Medulla oblongata (tissue), 1 donor: ENCODE results near the gene CNGA4.
A peak's percentile ranks its signal among the peaks of the same experiment; 100 is the strongest.

ENCODE experiments used
- DNase-seq: peaks from one replicate; pipeline ENCODE4 v3.0.0-alpha.2; 2015; ENCODE audit errors: extremely low spot score

Gene CNGA4, protein sequence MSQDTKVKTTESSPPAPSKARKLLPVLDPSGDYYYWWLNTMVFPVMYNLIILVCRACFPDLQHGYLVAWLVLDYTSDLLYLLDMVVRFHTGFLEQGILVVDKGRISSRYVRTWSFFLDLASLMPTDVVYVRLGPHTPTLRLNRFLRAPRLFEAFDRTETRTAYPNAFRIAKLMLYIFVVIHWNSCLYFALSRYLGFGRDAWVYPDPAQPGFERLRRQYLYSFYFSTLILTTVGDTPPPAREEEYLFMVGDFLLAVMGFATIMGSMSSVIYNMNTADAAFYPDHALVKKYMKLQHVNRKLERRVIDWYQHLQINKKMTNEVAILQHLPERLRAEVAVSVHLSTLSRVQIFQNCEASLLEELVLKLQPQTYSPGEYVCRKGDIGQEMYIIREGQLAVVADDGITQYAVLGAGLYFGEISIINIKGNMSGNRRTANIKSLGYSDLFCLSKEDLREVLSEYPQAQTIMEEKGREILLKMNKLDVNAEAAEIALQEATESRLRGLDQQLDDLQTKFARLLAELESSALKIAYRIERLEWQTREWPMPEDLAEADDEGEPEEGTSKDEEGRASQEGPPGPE

DNA sequence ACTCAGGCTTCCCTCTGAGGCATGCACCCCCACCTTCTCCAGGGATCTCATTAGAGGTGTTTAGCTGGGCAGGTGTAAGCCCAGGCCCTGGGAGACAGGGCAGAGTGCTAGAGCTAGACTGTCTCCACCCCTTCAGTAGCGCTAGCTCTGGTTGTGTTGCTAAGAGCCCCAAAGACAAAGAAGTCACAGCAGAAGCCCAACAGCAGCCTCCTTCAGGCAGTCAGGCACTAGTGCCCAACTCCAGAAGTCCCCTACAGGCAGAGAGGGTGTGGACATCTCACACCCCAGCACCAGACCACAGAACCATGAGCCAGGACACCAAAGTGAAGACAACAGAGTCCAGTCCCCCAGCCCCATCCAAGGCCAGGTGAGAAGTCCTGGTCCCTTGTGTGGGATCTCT, at the start of gene CNGA4:
Gene CNGA4 (plus strand): TSS at position 188 of the 400 bp plus-strand sequence. CDS start 118 bp downstream, at position 306.
- DNase-seq: no peak

DNA sequence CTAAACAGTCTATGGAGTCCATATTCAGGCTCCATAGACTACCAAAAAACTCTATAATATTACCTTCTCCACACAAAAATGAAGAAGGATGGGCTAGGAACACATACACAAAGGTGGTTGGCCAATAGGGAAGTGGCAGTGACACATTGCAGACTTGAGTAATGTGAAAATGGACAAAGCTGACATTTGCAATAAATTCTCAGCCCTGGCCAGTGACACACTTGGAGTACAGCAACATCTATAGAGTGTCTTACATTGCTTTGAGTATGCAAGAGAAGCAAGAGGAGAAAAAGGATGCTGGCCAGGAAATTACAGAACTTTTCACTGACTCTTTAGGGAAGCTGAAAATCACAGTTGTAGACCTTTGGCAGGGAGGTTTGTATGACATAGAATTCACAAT, 47.1 kb upstream of the CNGA4 start:
- DNase-seq: no peak

DNA sequence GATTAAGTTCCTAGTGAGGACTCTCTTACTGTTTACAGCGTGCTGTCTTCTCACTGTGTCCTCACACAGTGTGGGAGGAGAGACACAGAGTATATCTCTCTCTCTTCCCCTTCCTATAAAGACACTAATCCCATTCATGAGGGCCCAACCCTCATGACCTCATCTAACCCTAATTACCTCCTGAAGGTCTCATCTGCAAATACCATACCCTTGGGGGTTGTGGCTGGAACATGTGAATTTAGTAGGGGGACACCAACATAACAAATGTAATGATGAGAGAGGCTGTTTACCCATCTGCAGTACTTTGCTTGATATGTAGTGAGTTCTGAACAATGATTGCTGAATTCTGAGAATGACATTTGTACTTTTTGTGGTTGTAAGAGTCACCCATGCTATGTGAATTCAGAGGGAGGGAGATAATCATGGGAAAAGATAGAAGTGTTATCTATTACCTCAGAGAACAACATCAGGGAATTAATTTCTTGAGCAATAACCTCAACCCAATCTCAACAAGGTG, 44.8 kb upstream of the CNGA4 start:
- DNase-seq: no peak

DNA sequence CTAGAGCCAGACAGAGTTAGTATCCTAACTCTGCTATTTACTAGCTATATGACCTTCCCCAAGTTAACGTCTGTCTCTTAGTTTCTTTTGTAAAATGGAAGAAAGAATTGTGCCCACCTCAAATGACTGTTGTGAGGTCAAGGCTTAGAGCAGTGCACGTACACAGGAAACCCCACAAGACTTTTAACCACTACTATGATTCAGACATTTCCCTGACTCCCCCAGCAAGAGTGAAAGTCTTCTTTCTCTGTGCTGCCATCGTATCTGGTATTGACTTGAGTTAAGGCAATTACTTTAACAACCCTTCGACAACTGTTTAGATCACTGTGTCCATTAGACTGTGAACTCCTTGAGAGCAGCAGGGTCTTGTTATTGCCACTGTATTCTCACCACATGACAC, 42.5 kb upstream of the CNGA4 start:
- no peak for DNase-seq

DNA sequence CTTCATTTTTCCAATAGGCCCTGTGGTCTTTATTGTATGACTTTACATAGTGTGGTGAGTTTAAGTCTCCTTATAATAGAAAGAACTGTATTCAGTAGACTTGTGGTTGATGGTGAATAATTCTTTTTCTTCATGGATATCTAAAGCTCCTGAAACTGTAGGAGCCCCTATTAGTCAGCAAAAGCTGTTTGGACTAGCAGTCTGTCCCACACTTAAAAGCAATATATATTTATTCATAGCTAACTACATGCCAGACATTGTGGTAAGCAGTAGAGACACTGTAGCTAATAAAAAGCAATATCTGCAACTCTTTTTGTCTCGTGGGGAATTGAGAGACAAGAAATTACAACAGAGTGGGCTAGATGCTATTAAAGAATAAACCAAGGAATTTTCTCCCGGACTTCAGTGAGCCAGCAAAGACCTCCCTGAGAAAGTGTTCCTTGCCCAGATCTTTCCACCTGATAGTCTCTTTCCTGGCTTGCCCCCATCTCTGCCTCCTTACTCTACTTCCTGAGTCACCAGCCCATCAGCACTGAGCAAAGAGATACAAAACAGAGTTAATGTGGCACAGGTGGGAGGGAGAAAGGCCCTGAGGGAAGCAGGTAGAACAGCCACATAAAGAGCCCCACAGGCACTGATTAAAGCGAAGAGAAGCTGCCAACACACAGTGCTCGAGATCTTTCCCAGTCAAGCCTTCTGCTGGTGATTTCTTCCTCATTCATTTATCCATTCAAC, 41.3 kb upstream of the CNGA4 start:
- DNase-seq: no peak

DNA sequence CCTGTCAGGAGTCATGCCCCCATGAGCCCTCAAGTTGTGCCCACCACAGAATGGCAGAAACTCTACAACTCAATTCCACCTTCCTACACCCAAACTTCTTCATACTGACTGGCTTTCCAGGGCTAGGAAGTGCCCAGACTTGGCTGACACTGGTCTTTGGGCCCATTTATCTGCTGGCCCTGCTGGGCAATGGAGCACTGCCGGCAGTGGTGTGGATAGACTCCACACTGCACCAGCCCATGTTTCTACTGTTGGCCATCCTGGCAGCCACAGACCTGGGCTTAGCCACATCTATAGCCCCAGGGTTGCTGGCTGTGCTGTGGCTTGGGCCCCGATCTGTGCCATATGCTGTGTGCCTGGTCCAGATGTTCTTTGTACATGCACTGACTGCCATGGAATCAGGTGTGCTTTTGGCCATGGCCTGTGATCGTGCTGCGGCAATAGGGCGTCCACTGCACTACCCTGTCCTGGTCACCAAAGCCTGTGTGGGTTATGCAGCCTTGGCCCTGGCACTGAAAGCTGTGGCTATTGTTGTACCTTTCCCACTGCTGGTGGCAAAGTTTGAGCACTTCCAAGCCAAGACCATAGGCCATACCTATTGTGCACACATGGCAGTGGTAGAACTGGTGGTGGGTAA, 39.6 kb upstream of the CNGA4 start, which contains the start of gene OR52W1:
Gene OR52W1 (plus strand): TSS at position 51 of the 637 bp plus-strand sequence. CDS start 0 bp downstream, at position 51.
- no peak for DNase-seq

DNA sequence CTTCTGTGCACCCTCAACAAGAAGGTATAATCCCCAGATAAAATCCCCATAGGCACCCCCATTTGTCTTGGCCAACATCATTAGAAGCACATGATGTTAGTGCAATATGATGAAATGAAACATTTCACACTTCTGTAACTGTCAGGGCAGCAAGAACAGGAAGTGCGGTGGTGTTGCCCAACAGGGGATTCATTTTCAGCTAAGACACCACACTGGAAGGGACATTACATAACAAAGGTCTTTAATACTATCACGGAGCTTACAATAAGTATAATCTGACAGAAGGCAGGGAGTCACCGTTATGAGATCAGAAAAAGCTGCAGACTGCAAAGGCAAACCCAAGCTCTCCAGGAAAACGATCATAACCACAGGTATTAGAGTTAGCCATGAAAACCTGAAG, 37.9 kb upstream of the CNGA4 start:
- DNase-seq: peak; percentile 68

DNA sequence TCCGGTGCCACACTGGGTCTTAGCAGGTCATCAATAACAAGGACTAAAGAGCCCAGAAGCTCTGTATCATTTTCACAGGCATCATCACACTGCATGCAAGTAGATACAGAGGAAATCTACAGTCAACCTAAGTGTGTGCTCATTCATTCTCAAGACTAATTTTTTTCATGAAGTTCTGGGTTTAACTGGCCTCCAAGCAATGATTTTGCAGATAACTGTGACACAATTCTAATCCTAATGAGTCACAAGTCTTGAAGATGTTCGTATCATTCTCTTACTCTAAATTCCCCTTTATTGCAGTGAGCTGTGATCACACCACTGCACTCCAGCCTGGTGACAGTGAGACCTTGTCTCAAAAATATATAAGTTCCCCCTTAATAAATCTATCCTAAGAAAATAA, 37.4 kb upstream of the CNGA4 start:
- DNase-seq: no peak

DNA sequence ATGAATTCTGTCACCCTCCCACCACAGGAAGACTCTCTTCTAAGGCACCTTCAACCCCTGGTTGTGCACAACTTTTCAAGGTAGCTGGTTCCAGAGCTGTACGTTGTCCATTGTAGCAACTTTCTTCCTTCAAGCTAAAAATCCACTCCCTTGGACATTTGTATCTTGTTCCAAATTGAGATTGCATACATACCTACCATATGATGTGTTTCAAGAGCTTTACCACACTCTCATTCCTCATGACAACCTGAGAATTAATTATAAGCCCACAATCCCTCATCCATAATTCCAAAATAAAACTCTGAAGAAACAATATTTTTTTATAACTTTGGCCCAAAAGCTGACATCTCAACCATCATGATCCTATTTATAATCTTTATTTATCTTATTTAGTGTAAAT, 36.8 kb upstream of the CNGA4 start:
- no peak for DNase-seq

DNA sequence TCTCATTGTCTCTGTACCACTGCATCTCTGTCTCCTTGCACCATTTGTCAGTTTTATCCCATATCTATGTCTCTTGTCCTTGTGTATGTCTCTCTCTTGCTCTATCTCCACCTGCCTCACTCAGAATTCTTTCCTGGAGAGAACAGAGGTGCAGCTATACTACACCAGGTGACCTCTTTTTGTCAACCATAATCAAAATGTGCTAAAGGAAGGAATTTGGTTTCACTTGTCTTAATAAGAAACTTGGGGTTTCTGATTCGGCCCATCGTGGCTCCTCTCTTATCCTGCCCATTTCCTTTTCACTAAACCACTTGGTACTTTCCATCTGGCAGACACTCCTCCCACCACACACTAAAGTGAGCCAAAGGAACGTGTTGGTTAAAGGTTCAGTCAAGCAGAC, 35.6 kb upstream of the CNGA4 start:
- no peak for DNase-seq

DNA sequence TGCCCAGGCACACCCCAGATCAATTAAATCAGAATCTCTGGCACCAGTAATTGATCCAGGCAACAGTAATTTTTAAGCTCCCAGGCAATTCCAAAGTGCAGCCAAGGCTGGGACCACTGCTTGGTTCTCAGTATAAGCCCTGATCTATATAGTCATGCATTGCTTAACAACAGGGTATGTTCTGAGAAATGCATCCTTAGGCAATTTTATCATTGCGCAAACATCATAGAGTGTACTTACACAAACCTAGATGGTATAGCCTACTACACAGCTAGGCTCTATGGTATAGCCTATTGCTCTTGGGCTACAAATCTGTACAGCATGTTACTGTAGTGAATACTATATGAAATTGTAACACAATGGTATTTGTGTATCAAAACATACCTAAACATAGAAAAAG, 34.2 kb upstream of the CNGA4 start:
- DNase-seq: no peak

DNA sequence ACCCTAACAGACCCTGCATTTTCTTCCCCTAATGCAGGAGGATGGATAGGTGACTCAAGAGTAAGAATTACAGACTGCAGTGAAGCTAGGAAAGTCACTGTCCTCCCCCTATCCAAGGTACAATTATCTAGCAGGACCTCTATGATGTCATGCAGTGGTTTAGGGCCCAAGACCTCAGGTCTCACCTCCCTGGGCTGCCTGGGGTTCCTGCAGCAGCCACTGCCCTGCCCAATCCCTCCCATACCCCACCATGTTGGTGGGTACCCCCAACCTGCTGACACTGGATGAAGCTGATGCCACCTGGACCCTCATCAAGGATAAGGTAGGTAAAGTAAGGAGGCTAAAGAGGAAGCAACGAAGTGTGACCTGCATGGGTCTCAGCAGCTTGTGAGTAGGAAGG, 33.5 kb upstream of the CNGA4 start, which contains the start of gene C11orf42:
Gene C11orf42 (plus strand): TSS at position 192 of the 400 bp plus-strand sequence. CDS start 59 bp downstream, at position 251.
- DNase-seq: no peak

DNA sequence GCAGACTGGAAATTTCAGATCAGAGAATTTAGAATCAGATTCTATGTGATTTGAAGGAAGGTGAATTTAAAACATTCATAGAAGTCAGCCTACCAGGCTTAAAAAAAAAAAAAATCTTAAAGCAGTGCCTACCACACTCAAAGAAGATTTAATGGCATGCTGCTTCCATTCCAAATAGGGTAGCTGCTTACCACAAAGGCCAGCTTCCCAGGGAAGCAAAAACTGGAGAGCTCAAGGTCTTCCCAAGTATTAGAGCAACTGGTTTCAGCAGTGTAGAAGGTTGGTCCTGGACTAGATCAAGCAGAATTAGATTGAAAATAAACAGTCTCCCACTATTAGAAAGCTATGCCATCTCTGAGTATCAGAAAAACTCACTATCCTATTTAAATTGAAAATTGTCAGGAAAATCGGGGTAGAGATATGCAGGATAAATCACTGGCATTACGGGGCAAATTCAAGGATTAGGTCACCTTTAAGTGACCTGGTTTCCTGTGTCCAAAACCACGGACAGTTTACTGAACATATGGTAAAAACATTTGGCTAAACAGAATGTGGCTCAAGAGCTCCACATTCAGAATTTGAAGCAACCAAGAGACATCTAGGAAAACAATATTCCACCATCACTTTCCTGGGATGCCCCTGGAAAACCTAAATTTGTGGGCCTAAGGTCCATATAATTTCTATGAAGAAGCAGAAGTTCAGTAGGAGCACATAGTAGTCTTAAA, 32.3 kb upstream of the CNGA4 start:
- no peak for DNase-seq

DNA sequence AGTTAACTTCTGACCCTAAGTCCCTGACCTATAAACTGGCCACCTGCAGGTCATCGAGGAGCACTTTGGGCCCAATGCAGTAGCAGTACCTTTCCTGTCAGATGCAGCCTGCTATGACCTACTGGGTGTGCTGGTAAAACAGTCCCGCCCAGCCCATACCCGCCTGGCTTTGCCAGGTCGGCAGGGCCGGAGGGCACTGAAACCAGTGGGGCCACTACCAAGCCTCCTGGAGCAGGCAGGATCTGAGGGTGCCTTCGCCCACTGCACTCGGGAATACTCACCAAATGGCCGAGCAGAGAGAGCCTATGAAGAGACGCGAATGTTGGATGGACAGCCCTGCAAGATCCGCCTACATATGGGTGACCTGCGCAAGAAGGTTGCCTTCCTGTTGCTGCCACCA, 29.1 kb upstream of the CNGA4 start:
- DNase-seq: no peak

DNA sequence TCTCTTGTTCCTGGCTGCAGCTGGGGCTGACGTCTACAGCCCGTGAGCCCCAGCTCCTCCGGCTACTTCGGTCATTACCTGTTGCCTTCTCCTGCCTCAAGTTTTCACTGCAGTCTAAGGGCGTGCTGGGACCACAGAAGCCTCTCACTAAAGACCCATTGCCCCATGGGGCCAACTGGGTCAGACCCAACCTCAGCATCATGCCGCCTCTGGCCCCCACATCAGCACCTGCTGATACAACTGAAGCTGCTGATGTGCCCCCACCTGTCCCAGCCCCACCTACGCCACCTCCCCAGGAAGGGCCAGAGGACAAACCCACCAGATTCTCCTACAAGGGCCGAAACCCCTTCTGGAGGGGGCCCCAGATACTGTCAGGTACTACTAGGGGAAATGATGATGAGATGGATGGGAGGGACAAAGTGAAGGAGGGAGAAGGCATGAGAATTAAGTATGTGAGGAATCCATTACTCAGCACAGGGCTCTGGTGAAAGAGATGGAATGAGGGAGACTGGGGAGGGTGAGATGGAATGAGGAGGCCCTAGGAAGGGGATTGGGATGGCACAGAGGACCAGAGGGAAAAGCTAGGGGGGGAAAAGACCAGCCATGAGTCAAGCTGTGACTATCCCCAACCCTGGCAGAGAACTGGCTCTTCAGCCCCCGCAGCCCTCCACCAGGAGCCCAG, 28.5 kb upstream of the CNGA4 start:
- DNase-seq: no peak

DNA sequence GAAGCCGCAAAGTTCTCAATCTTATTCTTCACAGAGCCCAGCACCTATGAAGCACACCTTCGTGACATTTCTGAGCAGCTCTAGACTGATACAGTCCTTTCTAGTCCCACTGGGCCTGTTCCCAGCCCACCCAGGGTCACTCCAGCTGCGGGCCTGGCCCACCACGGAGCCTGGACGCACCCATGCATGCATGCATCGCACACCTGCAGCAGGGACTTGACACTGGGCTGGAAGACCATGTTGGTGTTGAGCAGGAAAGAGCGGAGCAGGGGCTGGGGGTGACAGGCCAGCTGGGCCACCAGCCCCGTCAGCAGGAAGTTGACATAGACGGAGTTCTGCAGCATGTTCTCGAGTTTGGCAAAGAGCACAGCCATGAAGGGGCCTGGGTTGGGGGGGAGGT, 24.4 kb upstream of the CNGA4 start:
- DNase-seq: no peak

DNA sequence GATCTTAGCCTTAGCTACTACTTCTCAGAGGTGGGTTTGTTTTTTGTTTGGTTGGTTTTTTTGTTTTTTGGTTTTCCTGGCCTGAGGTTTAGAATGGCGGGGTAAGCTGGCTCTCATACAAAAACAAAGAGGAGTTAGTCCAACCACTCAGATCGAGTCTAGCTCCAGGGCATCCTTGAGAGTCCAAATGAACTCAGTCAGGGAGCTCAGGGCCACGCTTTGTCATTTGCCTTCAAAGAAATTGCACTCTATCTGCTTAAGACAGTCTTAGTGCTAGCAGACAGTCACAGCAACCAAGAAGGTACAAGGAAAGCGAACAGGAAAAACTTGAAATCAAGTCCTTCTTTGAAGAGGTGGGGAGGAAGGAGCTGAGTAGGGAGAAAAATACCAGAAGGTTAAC, 22.4 kb upstream of the CNGA4 start:
- no peak for DNase-seq

DNA sequence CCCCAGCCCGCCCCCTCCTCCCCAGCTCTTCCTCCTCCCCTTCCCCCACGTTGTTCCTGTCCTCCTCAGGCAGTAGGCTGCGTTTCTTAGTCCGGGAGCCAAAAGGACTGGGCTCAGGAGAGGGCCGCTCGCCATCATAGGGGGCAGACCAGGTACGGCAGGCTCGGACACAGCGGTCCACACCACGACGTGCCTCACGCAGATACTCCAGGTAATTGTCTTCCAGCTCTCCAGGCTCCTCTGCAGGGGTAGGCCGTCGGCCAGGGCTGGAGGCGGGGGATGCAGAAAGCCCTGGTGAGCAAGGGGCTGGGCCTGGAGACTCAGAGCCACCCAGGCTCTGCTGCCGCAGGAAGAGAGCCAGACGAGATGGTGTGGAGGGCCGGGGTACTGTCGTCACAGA, 21.2 kb upstream of the CNGA4 start:
- no peak for DNase-seq

DNA sequence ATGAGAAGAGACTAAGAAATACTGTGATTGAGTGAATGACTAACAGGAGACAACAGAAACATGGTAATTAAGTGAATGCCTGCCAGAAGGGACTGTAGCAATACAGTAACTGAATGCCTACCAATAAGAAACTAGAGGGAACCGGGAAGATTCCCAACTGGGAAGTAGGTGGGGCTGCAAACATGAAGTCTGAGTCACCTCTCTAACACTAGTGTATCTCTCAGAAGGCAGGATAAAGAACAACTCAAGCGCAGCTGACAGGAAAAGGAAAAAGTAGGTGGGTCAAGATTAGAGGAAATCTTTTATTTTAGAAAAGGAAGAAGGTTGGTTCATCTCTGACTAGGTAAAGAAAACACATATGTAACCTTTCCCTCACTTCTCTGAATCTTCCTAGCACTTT, 19.5 kb upstream of the CNGA4 start:
- no peak for DNase-seq

DNA sequence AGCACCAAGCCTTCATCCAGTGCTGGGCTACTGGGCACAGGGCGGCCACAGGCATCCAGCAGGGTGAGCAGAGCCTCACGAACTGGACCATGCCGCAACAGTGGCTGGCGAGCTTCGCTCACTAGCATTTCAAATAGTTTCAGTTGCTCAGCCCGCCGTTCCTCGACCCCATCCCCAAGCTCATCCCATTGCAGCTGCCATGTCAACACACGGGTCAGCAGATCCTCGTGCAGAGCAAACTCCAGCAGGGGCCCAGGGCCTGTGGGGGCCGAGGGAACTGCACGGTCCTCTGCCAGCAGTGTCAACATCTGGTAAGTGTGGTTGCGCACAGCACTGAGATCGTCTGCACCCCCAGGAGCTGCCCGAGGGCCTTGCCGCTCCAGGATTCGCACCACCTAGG, 15.0 kb upstream of the CNGA4 start:
- no peak for DNase-seq

DNA sequence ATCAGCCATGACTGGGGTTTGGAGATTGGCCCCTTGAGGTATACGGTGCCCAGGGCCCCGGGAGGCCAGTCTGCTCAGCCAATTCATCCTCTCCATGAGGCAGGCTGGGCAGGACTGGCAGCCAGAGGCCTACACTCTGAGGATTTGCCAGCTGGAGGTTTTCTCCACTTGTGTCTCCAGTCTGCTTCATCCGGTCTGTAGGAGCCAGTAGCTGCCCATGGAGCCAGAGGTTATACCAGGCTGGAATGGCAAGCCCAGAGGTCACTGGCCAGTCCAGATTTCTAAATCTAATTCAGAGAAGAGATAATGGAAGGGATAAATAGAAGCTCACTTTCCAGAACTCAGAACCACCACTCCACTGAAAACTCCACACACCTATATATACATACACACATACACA, 14.5 kb upstream of the CNGA4 start:
- DNase-seq: no peak
